HFFc6 (cell line): ENCODE results near the gene STRN. TPM values are rescaled to one million over a fixed set of nuclear protein-coding genes. Genes with fewer than 3 reads are reported as not detected.

Experiments
- DNase-seq: peaks from one replicate; pipeline ENCODE4 v3.0.0-alpha.2; 2018
- H3K27ac Mint-ChIP-seq: 2 replicates; pipeline ENCODE4 v1.8.0; 2020; ENCODE audit warnings: mild to moderate bottlenecking, mixed read lengths
- H3K27me3 Mint-ChIP-seq: 2 replicates; pipeline ENCODE4 v1.8.0; 2021; ENCODE audit warnings: mild to moderate bottlenecking, moderate library complexity, mixed read lengths; ENCODE audit not compliant: insufficient read depth
- H3K36me3 Mint-ChIP-seq: 2 replicates; pipeline ENCODE4 v1.8.0; 2021; ENCODE audit warnings: low read depth, mixed read lengths
- H3K4me1 Mint-ChIP-seq: 2 replicates; pipeline ENCODE4 v1.8.0; 2020; ENCODE audit warnings: low read depth, mixed read lengths
- H3K4me3 Mint-ChIP-seq: 2 replicates; pipeline ENCODE4 v1.8.0; 2020; ENCODE audit warnings: mild to moderate bottlenecking, moderate library complexity, mixed read lengths
- H3K9me3 Mint-ChIP-seq: 2 replicates; pipeline ENCODE4 v1.8.0; 2020; ENCODE audit warnings: mild to moderate bottlenecking, mixed read lengths
- CTCF ChIP-seq: fragments of 200-600 bp; sonication (generic); IDR thresholded peaks from 2 replicates; pipeline ENCODE4 v1.5.0; 2021; ENCODE audit warnings: antibody characterized with exemption, mild to moderate bottlenecking
- total RNA-seq, 6 experiments: library from RNA; stranded (reverse); fragmentation: NEBNext Ultra II Directional; extraction: Animal tissue kit (Norgen Biotek cat#: 25700); gene quantifications; 2 replicates in 1 of 6; 3 replicates in 5 of 6; pipeline ENCODE4 v1.2.3, GENCODE V29; 2021

STRN gene
- total RNA-seq, 6 experiments from 2014 or later, result 15.4 to 22.4 (median 20.0) TPM

- no peak for TF ChIP-seq CTCF
- Mint-ChIP-seq H3K4me1 (no peaks in the 10 kb centered on the region), H3K27ac (no peak overlapping the region), H3K27me3 (peaks cover 19% of the 10 kb centered on the region; the same call in 1 of the 2 replicates), H3K9me3 (peaks cover 8% of the 10 kb centered on the region), H3K4me3 (no peak overlapping the region), H3K36me3 (no peaks in the 10 kb centered on the region)
- no peak for DNase-seq
Observed at GRCh38 chr2:36805635-36806224, 160.6 kb downstream of the STRN start.

DNA sequence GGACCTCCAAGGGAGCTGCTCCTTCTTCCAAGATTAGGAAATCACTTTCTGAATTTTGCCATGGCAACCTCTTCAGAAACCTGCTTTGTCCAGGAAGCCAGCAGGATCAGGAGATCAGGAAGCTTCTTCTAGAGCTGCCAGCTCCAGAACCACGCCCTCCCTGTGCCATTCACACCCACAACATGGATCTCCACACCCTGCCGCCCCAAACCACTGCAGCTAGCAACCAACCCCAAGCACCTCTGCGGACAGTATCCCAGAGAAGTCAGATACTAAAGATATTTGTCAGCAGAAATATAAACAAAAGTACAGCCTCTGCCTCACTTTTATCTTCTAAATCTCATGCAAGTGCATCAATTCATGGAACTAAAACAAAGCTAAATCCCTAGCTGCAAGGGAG is 163.4 kb downstream of the STRN start:
- H3K27ac Mint-ChIP-seq, result no peak overlapping the region

GRCh38 chr2:36801088-36801487 is 165.2 kb downstream of the STRN start:
- no peak overlapping the region for H3K27ac Mint-ChIP-seq
- no peak for TF ChIP-seq CTCF
- H3K9me3 Mint-ChIP-seq, result peaks cover 8% of the 10 kb centered on the region
- H3K4me3 Mint-ChIP-seq, result no peak overlapping the region
- no peak for DNase-seq
- H3K27me3 Mint-ChIP-seq, result peaks cover 28% of the 10 kb centered on the region
- H3K4me1 Mint-ChIP-seq, result peaks cover 12% of the 10 kb centered on the region
- no peaks in the 10 kb centered on the region for H3K36me3 Mint-ChIP-seq

More for the DNA sequence above, 163.4 kb downstream of the STRN start:
- DNase-seq, result no peak
- H3K9me3 Mint-ChIP-seq, result peaks cover 8% of the 10 kb centered on the region
- H3K4me3 Mint-ChIP-seq, result no peak overlapping the region
- no peaks in the 10 kb centered on the region for H3K36me3 Mint-ChIP-seq
- H3K4me1 Mint-ChIP-seq, result peaks cover 1% of the 10 kb centered on the region; the same call in 1 of the 2 replicates
- no peak for TF ChIP-seq CTCF
- H3K27me3 Mint-ChIP-seq, result peaks cover 25% of the 10 kb centered on the region

- no peak for TF ChIP-seq CTCF
Observed at GRCh38 chr2:36800381-36800780, 166.0 kb downstream of the STRN start.

GRCh38 chr2:36798724-36799123 is 167.6 kb downstream of the STRN start:
- DNase-seq, result no peak
- Mint-ChIP-seq H3K27ac (no peak overlapping the region), H3K9me3 (peaks cover 8% of the 10 kb centered on the region), H3K36me3 (no peaks in the 10 kb centered on the region), H3K4me1 (peaks cover 12% of the 10 kb centered on the region), H3K27me3 (peaks cover 24% of the 10 kb centered on the region), H3K4me3 (no peak overlapping the region)
- no peak for TF ChIP-seq CTCF

More at GRCh38 chr2:36800381-36800780, 166.0 kb downstream of the STRN start:
- Mint-ChIP-seq H3K9me3 (peaks cover 8% of the 10 kb centered on the region), H3K4me1 (peaks cover 12% of the 10 kb centered on the region), H3K36me3 (no peaks in the 10 kb centered on the region), H3K4me3 (no peak overlapping the region), H3K27ac (no peak overlapping the region), H3K27me3 (peaks cover 25% of the 10 kb centered on the region)
- DNase-seq, result no peak
